Neural crest cell (in vitro differentiated cells): Measurements from ENCODE around the gene MIDN. TPM values are rescaled to one million over a fixed set of nuclear protein-coding genes. Genes with fewer than 3 reads are reported as not detected.

Source experiments
- DNase-seq: peaks from one replicate; pipeline ENCODE4 v3.0.0; 2021; ENCODE audit warnings: low read depth, mixed read lengths, low spot score
- H3K27ac Mint-ChIP-seq: one replicate; pipeline ENCODE4 v1.8.0; 2021; ENCODE audit warnings: mild to moderate bottlenecking, mixed read lengths; ENCODE audit not compliant: unreplicated experiment
- H3K27me3 Mint-ChIP-seq: 2 replicates; pipeline ENCODE4 v1.8.0; 2021; ENCODE audit warnings: low read depth, mild to moderate bottlenecking, mixed read lengths
- H3K36me3 Mint-ChIP-seq: 2 replicates; pipeline ENCODE4 v1.8.0; 2021; ENCODE audit warnings: low read depth, mild to moderate bottlenecking, mixed read lengths
- H3K4me1 Mint-ChIP-seq: 2 replicates; pipeline ENCODE4 v1.8.0; 2021; ENCODE audit warnings: mixed read lengths
- H3K4me3 Mint-ChIP-seq: one replicate; pipeline ENCODE4 v1.8.0; 2021; ENCODE audit warnings: mild to moderate bottlenecking, mixed read lengths
- H3K9me3 Mint-ChIP-seq: 2 replicates; pipeline ENCODE4 v1.8.0; 2021; ENCODE audit warnings: mixed read lengths
- total RNA-seq: library from RNA; stranded (reverse); gene quantifications from 2 replicates; pipeline ENCODE4 v1.2.1, GENCODE V29; 2021
- TF ChIP-seq, protein P1 (sequence below): fragments of 200-600 bp; sonication (generic); conservative IDR thresholded peaks from 2 replicates; pipeline ENCODE4 v1.5.0; 2021; ENCODE audit warnings: antibody characterized with exemption, mild to moderate bottlenecking

Gene MIDN
- total RNA-seq, 1 donor from 2014 or later, result 187 TPM

DNA sequence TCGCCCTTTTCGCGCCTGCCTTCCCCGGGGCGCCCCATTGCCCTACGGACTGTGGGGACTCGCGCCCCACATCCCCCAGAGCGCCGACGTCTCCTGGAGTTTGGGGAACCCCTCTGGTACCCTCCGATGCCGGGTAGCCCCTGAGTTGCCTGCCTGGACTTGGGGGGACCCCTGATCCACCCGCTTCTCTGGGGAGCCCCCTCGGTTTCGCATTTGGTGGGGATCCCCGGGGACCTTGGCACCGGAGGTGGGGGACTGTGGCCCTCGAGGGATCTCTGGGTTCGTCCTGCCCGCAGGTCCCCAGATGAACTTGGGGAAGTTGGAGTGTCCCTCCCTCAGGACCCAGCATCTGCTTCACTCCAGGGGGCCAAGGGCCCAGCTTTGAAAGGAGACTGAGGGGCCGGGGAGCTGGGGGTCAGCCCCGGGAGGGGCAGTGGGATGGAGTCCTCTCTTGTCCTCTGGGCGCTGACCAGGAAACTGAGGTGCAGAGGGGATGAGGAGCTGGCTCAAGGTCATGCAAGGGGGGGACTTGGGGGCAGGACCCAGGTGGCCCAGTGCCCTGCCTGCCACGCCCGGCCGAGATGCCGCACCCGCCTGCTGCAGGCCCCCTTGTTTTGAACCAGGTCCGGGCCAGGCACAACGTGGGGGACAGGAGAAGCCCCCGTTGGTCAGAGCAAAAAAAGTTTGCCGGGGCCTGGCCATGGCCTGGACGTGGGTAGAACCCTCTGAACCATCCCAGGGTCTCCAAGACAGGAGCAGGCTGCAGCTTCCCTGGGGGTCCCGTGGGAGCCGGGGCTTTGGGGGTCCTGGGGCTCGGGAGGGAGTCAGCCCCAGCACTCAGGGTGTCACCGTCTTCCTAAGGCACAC, 38.3 kb downstream of the MIDN start:
- Mint-ChIP-seq H3K4me3 (peak overlapping the region; percentile 86), H3K27ac (no peak overlapping the region), H3K4me1 (peaks cover 8% of the 10 kb centered on the region), H3K27me3 (peaks cover 11% of the 10 kb centered on the region), H3K9me3 (no peaks in the 10 kb centered on the region), H3K36me3 (no peaks in the 10 kb centered on the region)
- TF ChIP-seq, protein P1, sequence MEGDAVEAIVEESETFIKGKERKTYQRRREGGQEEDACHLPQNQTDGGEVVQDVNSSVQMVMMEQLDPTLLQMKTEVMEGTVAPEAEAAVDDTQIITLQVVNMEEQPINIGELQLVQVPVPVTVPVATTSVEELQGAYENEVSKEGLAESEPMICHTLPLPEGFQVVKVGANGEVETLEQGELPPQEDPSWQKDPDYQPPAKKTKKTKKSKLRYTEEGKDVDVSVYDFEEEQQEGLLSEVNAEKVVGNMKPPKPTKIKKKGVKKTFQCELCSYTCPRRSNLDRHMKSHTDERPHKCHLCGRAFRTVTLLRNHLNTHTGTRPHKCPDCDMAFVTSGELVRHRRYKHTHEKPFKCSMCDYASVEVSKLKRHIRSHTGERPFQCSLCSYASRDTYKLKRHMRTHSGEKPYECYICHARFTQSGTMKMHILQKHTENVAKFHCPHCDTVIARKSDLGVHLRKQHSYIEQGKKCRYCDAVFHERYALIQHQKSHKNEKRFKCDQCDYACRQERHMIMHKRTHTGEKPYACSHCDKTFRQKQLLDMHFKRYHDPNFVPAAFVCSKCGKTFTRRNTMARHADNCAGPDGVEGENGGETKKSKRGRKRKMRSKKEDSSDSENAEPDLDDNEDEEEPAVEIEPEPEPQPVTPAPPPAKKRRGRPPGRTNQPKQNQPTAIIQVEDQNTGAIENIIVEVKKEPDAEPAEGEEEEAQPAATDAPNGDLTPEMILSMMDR, result no peak
- no peak for DNase-seq

DNA sequence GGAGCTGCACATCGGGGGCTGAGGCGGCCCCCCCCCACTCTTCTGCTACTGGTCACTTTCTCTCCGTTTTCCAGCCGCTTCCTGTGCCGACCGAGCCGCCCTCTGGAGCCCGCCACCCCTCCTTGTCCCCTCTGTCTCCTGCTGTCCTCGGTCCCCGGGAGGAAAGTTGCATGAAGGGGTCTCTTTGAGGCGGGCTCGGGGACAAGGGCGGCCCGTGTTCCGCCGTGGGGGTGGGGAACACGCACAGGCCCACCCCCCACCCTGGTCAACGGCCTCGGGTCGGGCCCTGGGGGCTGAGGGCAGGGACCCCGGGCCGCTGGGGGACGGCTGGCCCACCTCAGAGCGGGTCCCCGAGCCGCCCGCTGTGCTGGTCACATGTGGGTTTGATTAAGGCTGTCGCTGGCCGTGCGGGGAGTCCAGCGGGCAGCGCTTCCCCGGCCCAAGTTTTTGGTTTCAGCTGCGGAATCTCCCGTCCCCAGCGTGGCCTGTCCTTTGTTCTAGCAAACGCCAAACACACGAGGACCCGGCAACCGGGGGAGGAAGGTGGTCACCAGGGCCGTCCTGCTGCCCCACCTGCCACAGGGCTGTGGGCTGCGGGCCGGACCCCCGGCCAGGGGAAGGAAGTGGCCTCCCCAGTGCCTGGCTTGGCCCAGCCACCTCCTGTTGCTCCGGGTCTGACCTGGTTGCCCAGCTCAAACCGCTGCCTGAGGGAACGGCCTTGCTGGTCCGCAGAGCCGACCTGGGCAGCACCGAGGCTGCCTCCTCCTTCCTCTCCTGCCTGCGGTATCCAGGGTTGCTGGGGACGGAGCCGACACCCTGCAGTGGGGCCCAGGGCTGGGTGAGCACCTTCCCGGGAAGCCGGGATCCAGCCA, 39.2 kb downstream of the MIDN start:
- Mint-ChIP-seq H3K27ac (no peak overlapping the region), H3K27me3 (peaks cover 11% of the 10 kb centered on the region), H3K36me3 (no peaks in the 10 kb centered on the region), H3K4me3 (peak overlapping the region; percentile 72), H3K4me1 (peaks cover 8% of the 10 kb centered on the region), H3K9me3 (no peaks in the 10 kb centered on the region)
- TF ChIP-seq, protein P1, result no peak
- DNase-seq, result no peak

DNA sequence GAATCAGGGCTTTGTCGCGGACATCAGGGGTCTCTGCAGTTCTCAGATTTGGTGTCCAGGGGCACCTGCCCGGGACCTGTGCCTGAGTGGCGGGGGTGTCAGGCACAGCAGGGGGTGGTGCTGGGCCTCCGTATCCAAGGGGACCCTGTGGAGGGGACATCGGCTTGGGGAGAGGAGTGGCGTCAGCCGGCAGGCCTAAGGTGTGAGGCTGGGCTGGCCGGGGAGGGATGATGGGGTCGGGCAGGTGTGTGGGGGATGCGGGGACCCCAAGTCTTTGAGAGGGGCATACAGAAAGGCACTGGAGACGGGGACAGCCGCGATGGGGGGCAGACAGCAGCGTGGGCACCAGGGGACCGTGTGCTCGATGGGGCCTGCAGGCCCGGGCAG, 39.8 kb downstream of the MIDN start:
- TF ChIP-seq, protein P1, result no peak
- peaks cover 11% of the 10 kb centered on the region for H3K27me3 Mint-ChIP-seq
- H3K27ac Mint-ChIP-seq, result no peak overlapping the region
- peak overlapping the region; percentile 41 for H3K4me3 Mint-ChIP-seq
- H3K9me3 Mint-ChIP-seq, result no peaks in the 10 kb centered on the region
- H3K4me1 Mint-ChIP-seq, result peaks cover 8% of the 10 kb centered on the region
- H3K36me3 Mint-ChIP-seq, result no peaks in the 10 kb centered on the region
- no peak for DNase-seq

DNA sequence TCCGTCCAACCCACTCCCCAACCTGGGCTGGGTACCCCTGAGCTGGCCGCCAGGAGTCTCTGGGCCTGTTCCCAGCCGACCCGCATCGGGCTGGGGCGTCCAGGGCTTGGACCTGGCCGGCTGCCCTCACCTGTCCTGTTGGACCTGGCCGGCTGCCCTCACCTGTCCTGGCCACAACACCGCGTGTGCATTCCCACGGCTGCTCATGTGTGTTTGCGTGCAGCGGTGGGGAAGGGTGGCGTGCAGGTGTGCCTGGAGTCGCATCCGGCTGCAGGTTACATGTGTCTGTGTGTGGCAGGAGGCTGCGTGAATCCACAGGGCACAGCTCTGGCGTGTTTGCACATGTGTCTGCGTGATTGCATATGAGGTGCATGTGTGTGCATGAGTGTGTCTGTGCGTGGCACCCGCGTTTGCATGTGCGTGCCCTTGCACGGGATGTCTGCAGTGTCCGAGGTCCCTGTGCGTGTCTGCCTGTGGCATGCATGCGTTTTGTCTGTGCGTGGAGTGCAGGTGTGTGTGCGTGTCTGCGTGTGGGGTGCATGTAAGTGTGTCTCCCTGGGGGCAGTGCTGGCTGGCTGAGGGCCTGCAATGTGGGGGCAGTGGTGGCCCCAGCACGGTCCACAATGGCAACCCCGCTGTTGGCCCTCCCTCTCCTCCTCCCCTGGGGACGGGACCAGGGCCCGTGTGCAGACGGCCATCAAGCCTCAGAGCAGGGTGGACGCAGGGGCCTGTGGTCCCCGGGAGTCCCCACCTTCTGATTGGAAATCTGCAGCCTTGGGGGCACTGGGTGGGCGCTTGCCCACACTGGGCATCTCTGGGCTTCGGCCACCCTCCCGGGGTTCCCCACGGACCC, 40.7 kb downstream of the MIDN start:
- peaks cover 8% of the 10 kb centered on the region for H3K4me1 Mint-ChIP-seq
- H3K4me3 Mint-ChIP-seq, result peak overlapping the region; percentile 57
- H3K9me3 Mint-ChIP-seq, result no peaks in the 10 kb centered on the region
- no peaks in the 10 kb centered on the region for H3K36me3 Mint-ChIP-seq
- H3K27me3 Mint-ChIP-seq, result peaks cover 9% of the 10 kb centered on the region
- TF ChIP-seq, protein P1, result no peak
- DNase-seq, result no peak
- no peak overlapping the region for H3K27ac Mint-ChIP-seq

DNA sequence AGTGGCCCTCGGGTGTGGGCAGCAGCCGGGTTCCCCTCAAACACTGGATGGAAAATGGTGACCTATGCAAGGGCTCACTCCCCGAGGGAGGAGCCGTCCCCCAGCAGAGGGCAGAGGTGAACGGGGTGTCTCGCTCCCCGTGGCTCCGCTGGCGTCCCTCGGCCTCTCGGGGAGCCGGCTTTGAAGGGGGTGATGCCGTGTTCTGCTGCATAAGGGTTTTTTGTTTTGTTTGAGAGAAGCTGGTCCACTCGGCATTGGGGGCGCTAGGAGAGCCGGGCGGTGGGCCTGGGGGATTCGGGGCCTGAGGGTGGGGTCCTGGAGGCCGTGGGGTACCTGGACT, 41.3 kb downstream of the MIDN start:
- no peak overlapping the region for H3K27ac Mint-ChIP-seq

More for the DNA sequence above, 41.3 kb downstream of the MIDN start:
- TF ChIP-seq, protein P1, result no peak
- H3K4me3 Mint-ChIP-seq, result no peak overlapping the region
- peaks cover 5% of the 10 kb centered on the region for H3K27me3 Mint-ChIP-seq
- peaks cover 3% of the 10 kb centered on the region for H3K4me1 Mint-ChIP-seq
- H3K9me3 Mint-ChIP-seq, result no peaks in the 10 kb centered on the region
- no peaks in the 10 kb centered on the region for H3K36me3 Mint-ChIP-seq
- DNase-seq, result no peak
